ENCODE results near the gene PPM1M. TPM values are rescaled to one million over a fixed set of nuclear protein-coding genes. Genes with fewer than 3 reads are reported as not detected.
"Not testable (repeated sequence)": the region's sequence is repeated elsewhere in the genome, so short reads cannot be mapped to it uniquely, and the experiment has no call there.

The PPM1M gene
- total RNA-seq, 1 donor from 2014 or later = 48.3 TPM

DNA sequence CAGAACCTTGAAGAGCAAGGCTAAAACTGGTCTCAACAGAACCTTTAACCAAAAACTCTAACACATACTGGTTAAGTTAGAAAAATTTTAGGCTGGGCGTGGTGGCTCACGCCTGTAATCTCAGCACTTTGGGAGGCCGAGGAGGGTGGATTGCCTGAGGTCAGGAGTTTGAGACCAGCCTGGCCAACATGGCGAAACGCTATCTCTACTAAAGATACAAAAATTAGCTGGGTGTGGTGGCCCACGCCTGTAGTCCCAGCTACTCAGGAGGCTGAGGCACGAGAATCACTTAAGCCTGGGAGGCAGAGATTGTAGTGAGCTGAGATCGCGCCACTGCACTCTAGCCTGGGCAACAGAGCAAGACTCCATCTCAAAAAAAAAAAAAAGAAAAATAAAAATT, 26.6 kb downstream of the PPM1M start:
- Mint-ChIP-seq H3K27ac (peak overlapping the region; percentile 80), H3K4me1 (peaks cover 78% of the 10 kb centered on the region), H3K4me3 (peak overlapping the region; percentile 71), H3K36me3 (ENCODE audit: low read depth) (peaks cover 83% of the 10 kb centered on the region)
- DNase-seq, H3K27me3 Mint-ChIP-seq, H3K9me3 Mint-ChIP-seq: not testable (repeated sequence)
- intact Hi-C loops (cut with micrococcal nuclease) = loop anchor here (10.0 kb wide), 3 partner anchors 63 to 413 kb away; partner anchors contain the start of genes ACY1, GNL3 and PBRM1

DNA sequence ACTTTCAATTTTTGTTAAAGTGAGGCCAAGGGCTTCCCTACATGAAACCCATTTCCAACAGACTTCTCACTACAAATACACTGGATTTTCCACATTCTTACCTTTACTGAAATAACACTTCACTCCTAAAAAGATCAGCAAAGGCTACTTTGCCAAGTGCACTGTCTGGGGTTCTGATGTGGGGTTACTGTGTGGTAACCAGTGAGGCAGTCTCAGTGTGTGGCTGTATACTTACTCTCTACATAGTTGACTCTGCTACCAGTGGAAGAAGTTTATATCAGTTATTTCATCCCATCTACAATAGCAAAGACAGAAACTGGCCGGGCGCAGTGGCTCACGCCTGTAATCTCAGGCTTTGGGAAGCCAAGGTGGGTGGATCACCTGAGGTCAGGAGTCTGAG, 27.3 kb downstream of the PPM1M start:
- Mint-ChIP-seq H3K27ac (peak overlapping the region; percentile 77), H3K4me1 (peaks cover 76% of the 10 kb centered on the region), H3K27me3 (no peaks in the 10 kb centered on the region), H3K4me3 (peak overlapping the region; percentile 96), H3K36me3 (ENCODE audit: low read depth) (peaks cover 82% of the 10 kb centered on the region), H3K9me3 (no peaks in the 10 kb centered on the region)
- intact Hi-C loops (cut with micrococcal nuclease) = loop anchor here (10.0 kb wide), 3 partner anchors 62 to 412 kb away; partner anchors contain the start of genes ACY1, GNL3 and PBRM1
- no peak for DNase-seq

DNA sequence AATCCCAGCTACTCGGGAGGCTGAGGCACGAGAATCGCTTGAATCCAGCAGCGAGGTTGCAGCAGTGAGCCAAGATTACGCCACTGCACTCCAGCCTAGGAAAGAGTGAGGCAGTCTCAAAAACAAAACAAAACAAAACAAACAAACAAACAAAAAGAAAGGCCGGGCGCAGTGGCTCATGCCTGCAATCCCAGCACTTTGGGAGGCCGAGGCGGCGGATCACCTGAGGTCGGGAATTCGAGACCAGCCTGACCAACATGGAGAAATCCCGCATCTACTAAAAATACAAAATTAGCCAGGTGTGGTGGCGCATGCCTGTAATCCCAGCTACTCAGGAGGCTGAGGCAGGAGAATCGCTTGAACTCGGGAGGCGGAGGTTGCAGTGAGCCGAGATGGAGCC, 29.2 kb downstream of the PPM1M start:
- H3K27me3 Mint-ChIP-seq, H3K9me3 Mint-ChIP-seq, DNase-seq: not testable (repeated sequence)
- intact Hi-C loops (cut with micrococcal nuclease) = loop anchor here (5.0 to 10.0 kb wide), 4 partner anchors 60 to 410 kb away; partner anchors contain the start of genes ACY1, DUSP7, GNL3 and PBRM1
- H3K4me1 Mint-ChIP-seq = peaks cover 76% of the 10 kb centered on the region
- peaks cover 74% of the 10 kb centered on the region for H3K36me3 Mint-ChIP-seq (ENCODE audit: low read depth)
- peak overlapping the region; percentile 96 for H3K4me3 Mint-ChIP-seq
- peak overlapping the region; percentile 77 for H3K27ac Mint-ChIP-seq

DNA sequence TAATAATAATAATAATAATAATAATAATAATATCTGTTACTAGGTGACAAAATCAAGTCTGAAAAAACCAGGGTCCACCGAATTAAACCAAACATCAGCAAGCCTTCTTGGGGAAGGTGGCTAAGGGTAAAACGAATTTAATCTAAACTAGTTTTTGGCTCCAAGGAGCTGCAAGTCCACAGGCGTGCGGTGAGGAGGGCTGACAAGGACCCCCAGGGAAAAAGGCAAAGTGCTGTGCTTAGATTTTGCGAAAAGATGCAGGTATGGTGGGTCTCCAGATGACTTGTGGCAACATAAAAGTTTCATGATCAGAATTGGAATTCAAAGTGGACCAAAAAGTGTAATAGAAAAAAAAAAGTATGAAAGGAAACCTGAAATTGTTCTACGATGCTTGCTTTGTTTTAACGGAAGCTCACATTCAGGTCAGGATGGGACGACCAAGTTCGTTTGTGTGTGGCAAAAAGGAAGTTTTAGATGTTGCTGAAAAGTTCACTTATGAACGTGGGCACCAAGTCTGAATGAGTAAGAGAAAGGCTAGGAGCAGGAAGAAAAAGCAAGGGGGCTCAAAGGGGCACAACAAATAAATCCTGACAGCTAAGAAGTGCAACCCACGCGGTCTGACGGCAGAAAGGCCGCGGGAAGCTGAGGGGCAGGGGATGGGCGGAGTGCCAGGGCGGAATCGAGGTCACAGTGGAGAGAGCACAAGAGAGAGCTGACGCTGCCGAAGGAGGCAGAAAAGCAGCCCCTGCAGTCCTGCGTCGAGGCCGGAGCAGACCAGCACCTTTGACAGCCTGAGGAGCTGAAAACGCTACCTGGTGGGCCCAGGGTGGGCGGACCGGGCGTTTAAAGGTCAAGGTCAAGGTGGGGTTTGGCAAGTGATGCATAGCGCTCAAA, 31.8 kb downstream of the PPM1M start:
- H3K27me3 Mint-ChIP-seq = no peaks in the 10 kb centered on the region
- peaks cover 69% of the 10 kb centered on the region for H3K4me1 Mint-ChIP-seq
- DNase-seq = peak; percentile 91
- intact Hi-C loops (cut with micrococcal nuclease) = loop anchor here (5.0 to 10.0 kb wide), 4 partner anchors 57 to 407 kb away; partner anchors contain the start of genes ACY1, DUSP7, GNL3 and PBRM1
- peaks cover 53% of the 10 kb centered on the region for H3K36me3 Mint-ChIP-seq (ENCODE audit: low read depth)
- H3K4me3 Mint-ChIP-seq = peak overlapping the region; percentile 96
- H3K27ac Mint-ChIP-seq = peak overlapping the region; percentile 96
- H3K9me3 Mint-ChIP-seq = no peaks in the 10 kb centered on the region

DNA sequence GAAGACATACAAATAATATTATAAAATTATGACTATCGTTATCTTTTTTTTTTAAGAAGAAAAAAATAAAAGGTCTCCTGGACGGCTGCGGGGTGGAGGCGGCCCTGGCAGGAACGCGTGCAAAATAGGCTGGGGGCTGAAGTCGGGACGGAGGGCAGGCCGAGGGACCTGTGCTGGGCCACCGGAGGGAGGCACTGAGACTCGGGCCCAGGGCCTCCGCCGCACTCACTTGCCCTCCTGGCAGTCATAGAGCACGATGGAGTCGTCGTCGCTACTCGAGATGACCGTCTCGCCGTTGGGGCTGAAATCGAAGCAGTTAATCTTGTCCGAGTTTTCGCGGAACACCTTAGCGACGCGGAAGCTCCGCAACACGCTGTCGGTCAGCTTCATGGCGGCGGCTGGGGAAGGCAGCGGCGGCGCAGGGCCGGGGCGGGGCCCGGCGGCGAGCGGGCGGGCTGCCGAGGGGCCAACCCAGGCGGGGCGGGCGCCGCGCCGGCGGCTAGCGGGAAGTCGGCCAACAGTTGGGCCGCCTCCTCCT, 32.5 kb downstream of the PPM1M start:
- no peaks in the 10 kb centered on the region for H3K9me3 Mint-ChIP-seq
- H3K27me3 Mint-ChIP-seq = no peaks in the 10 kb centered on the region
- peak overlapping the region; percentile 96 for H3K27ac Mint-ChIP-seq
- H3K36me3 Mint-ChIP-seq (ENCODE audit: low read depth) = peaks cover 47% of the 10 kb centered on the region
- H3K4me1 Mint-ChIP-seq = peaks cover 66% of the 10 kb centered on the region
- H3K4me3 Mint-ChIP-seq = peak overlapping the region; percentile 96
- DNase-seq = peak; percentile 94
- intact Hi-C loops (cut with micrococcal nuclease) = loop anchor here (1.0 to 10.0 kb wide), 6 partner anchors 25 to 407 kb away; partner anchors contain the start of genes ACY1, DUSP7, GNL3 and PBRM1

DNA sequence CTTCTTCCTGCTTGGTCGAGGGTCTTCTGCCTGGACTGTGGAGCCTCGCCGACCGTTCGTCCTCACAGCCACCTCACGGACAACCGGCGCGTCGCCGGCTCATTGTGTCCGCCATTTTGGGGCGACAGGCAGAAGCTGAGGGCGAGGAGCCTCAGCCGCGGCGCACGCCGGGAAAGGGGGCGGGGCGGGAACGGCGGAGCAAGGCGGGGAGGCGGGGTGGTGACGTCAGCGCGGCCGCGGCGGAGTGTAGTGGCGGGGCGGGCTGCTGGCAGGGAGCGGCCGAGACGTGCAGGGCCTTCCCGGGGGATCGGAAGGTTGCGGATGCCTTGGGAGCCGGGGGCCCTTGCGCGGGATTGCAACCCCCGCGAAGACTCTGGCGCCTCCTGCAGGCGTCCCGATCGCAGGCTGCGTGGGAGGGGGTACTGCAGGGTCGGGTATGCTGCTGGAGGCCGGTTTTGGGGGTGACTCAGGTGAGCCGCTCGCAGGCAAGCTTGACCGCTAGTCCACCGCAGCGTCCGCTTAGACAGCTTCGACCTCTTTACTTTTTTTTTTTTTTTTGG, 33.0 kb downstream of the PPM1M start, which contains the start of gene WDR82:
Gene WDR82, minus strand, starts transcription at position 140 of the 560 bp plus-strand sequence. CDS start 288 bp downstream, outside the sequence.
- H3K4me1 Mint-ChIP-seq = peaks cover 64% of the 10 kb centered on the region
- H3K9me3 Mint-ChIP-seq = no peaks in the 10 kb centered on the region
- H3K27me3 Mint-ChIP-seq = no peaks in the 10 kb centered on the region
- DNase-seq = peak; percentile 99
- H3K27ac Mint-ChIP-seq = peak within 1 kb of the TSS; percentile 96
- H3K4me3 Mint-ChIP-seq = peak within 1 kb of the TSS; percentile 96
- H3K36me3 Mint-ChIP-seq (ENCODE audit: low read depth) = peaks cover 42% of the 10 kb centered on the region
- intact Hi-C loops (cut with micrococcal nuclease) = loop anchor here (1.0 to 10.0 kb wide), 7 partner anchors 9 to 406 kb away; partner anchors contain the start of genes ACY1, DUSP7, GLYCTK and GNL3

DNA sequence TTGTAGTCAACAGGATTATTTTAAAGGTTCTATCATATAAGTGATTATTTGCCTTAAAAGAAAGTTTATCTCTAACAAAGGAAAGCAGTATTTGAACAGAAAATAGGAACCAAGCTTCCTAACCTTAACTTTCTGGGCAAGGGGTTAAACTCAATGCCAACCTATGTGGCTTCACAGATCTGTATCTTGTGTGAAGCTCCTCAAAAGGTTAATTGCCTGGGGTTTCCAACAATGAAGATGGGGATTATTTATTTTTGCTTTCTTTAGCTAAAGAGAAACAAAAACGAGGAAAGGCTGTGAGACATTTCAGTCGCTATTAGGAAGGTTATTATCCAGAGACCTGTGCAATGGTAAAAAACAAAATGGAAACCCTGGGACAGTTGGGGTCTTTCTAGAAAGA, 34.0 kb downstream of the PPM1M start:
- no peak for DNase-seq
- Mint-ChIP-seq H3K4me3 (peak overlapping the region; percentile 96), H3K27me3 (no peaks in the 10 kb centered on the region), H3K36me3 (ENCODE audit: low read depth) (peaks cover 32% of the 10 kb centered on the region), H3K27ac (peak overlapping the region; percentile 96), H3K9me3 (no peaks in the 10 kb centered on the region), H3K4me1 (peaks cover 56% of the 10 kb centered on the region)
- intact Hi-C loops (cut with micrococcal nuclease) = loop anchor here (1.0 to 10.0 kb wide), 5 partner anchors 8 to 405 kb away; partner anchors contain the start of genes ACY1, DUSP7, GLYCTK and GNL3

DNA sequence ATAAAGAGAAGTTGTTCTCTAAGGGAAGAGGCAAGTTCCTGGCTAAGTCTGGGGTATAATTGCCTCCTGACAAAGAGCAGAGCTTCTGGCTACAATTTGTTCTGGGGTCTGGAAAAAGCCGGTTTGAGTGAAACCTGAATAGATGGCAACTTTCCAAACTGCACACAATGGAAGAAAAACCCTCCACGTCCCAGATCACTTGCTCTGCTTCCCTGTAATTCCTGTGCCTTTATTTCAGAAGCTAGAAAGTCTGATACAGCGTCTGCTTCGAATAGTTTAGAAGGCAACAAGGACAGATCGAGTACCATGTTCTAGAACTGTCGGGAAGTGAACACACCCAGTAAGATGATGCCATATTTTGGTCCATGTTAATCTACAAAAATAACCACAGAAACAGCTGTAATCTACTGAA, 34.5 kb downstream of the PPM1M start:
- Mint-ChIP-seq H3K27me3 (no peaks in the 10 kb centered on the region), H3K4me1 (peaks cover 55% of the 10 kb centered on the region), H3K36me3 (ENCODE audit: low read depth) (peaks cover 30% of the 10 kb centered on the region), H3K4me3 (peak overlapping the region; percentile 96), H3K27ac (peak overlapping the region; percentile 96), H3K9me3 (no peaks in the 10 kb centered on the region)
- intact Hi-C loops (cut with micrococcal nuclease) = no loop called here
- no peak for DNase-seq

DNA sequence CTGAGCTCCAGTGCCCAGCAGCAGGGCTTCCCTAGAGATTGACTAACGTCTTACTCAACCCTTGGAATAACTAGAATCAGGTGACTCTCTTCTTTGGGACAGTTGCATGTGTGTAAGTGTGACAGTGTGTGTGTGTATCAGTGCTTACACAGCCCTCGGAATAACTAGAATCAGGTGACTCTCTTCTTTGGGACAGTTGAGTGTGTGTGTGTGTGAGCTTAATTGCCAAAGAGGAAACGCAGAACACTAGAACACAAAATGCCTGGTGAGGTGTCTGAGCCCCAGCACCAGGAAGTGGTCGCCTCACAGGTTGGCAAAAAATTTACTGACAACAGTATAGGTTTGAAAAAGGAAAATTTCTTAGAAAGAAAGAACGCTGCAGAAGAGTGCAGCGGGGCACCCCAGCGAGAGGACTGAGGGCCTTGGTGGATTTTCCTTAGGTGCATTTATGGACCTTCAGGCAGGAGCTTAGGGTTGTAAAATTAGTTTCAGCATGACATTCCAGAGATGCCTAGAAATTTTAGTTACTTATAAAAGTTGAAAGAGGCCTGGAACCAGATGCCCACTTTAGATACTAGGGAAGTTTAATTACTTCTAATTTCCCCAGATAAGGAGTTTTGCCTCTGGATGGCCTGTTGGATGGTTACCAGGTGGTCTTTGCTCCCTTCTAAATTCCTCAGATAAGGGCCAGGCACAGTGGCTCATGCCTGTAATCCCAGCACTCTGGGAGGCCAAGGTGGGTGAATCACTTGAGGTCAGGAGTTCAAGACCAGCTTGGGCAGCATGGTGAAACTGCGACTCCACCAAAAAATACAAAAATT, 36.6 kb downstream of the PPM1M start:
- peak; percentile 84 for DNase-seq
- intact Hi-C loops (cut with micrococcal nuclease) = no loop called here

DNA sequence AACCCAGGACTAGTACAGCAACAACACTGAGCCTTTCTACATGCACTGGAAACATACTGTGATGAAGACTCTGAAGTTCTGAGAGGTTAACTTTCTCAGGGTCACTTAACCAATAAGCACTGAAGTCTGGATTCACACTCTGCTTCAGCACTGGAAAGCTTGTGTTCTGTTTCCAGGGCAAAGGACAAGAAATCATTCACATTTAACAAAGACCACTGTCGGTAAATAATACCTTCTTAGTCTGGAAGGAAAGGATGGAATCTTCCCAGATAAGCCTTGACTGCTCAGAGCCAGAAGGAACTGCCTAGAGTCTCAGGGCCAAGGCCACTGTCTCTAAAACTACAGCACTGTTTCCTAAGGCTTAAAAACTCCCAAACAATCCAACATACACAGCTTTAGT, 37.7 kb downstream of the PPM1M start:
- Mint-ChIP-seq H3K4me1 (peaks cover 44% of the 10 kb centered on the region), H3K4me3 (peak overlapping the region; percentile 15), H3K27ac (peak overlapping the region; percentile 71), H3K36me3 (ENCODE audit: low read depth) (peaks cover 12% of the 10 kb centered on the region), H3K9me3 (no peaks in the 10 kb centered on the region), H3K27me3 (no peaks in the 10 kb centered on the region)
- DNase-seq = no peak
- intact Hi-C loops (cut with micrococcal nuclease) = no loop called here

More for the DNA sequence above, 36.6 kb downstream of the PPM1M start:
- no peaks in the 10 kb centered on the region for H3K27me3 Mint-ChIP-seq
- no peaks in the 10 kb centered on the region for H3K9me3 Mint-ChIP-seq
- peaks cover 48% of the 10 kb centered on the region for H3K4me1 Mint-ChIP-seq
- peaks cover 18% of the 10 kb centered on the region for H3K36me3 Mint-ChIP-seq (ENCODE audit: low read depth)
- H3K4me3 Mint-ChIP-seq = peak overlapping the region; percentile 68
- peak overlapping the region; percentile 91 for H3K27ac Mint-ChIP-seq

DNA sequence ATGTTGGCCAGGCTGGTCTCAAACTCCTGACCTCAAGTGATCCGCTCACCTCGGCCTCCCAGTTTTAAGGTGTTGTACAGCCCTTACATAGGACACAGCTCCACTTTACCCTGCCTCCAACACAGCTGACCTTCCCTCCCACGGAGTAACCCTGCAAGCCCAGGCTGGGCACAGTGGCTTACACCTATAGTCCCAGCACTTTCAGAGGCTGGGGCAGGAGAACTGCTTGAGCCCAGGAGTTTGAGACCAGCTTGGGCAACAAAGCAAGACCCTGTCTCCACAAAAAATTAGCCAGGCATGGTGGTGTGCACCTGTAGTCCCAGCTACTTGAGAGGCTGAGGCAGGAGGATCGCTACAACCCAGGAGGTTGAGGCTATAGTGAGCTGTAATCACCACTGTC, 38.5 kb downstream of the PPM1M start:
- intact Hi-C loops (cut with micrococcal nuclease); H3K27me3 Mint-ChIP-seq; DNase-seq; H3K9me3 Mint-ChIP-seq; H3K36me3 Mint-ChIP-seq (ENCODE audit: low read depth); H3K4me3 Mint-ChIP-seq: not testable (repeated sequence)
- H3K4me1 Mint-ChIP-seq = peaks cover 45% of the 10 kb centered on the region
- peak overlapping the region; percentile 72 for H3K27ac Mint-ChIP-seq

DNA sequence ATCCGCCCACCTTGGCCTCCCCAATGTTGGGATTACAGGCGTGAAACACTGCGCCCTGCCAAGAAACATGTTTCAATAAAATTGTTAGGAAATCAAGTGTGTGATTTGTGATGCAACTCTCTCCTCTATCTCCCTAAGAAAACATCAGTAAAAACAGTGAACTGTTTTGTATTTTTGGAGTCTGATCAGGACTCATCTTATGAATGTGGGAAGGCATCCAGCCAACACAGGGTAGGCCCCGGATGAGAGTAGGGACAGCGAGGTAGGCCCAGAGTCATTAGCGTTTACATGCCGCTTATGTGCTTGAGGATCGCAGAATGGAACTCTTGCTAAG, 41.2 kb downstream of the PPM1M start:
- Mint-ChIP-seq H3K4me1 (peaks cover 37% of the 10 kb centered on the region), H3K36me3 (ENCODE audit: low read depth) (peaks cover 10% of the 10 kb centered on the region), H3K4me3 (peak overlapping the region; percentile 93), H3K9me3 (no peaks in the 10 kb centered on the region), H3K27ac (peak overlapping the region; percentile 100), H3K27me3 (no peaks in the 10 kb centered on the region)
- no peak for DNase-seq
- intact Hi-C loops (cut with micrococcal nuclease) = loop anchor here (1.0 kb wide), 1 partner anchor 7 kb away; no protein-coding TSS in a partner anchor

DNA sequence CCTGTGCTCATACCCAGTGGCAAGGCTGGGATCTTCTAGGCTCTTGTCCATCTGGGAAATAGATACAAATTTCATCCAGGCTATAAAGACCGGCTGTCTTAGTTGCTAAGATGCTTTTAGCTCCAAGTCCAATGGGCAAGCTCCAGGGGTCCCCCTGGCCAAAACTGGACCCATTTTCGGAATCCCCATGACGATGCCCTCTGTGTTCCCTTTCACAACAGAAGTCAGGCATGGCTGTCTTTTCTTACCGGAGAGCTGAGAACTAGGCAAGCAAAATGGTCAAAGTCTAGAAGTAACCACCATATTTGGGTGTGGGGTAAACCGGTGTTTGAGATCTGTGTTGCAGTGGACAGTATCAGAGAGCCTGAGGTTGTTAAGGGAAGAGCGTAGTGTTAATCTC, 43.1 kb downstream of the PPM1M start:
- no peaks in the 10 kb centered on the region for H3K9me3 Mint-ChIP-seq
- peaks cover 14% of the 10 kb centered on the region for H3K36me3 Mint-ChIP-seq (ENCODE audit: low read depth)
- H3K4me1 Mint-ChIP-seq = peaks cover 25% of the 10 kb centered on the region
- H3K27ac Mint-ChIP-seq = peak overlapping the region; percentile 100
- H3K27me3 Mint-ChIP-seq = no peaks in the 10 kb centered on the region
- intact Hi-C loops (cut with micrococcal nuclease) = loop anchor here (1.0 kb wide), 1 partner anchor 49 kb away; the partner anchor contains the start of gene TWF2
- no peak for DNase-seq
- H3K4me3 Mint-ChIP-seq = peak overlapping the region; percentile 93
